BLaER1 (cell line): ENCODE measurements around the gene NTRK2.

Experiments
- H3K27ac ChIP-seq: shearing (Covaris generic); formaldehyde crosslinking; 2 replicates; pipeline ENCODE4 v1.8.1; 2022
- H3K27me3 ChIP-seq: shearing (Covaris generic); formaldehyde crosslinking; 2 replicates; pipeline ENCODE4 v1.8.1; 2022
- H3K36me3 ChIP-seq: shearing (Covaris generic); formaldehyde crosslinking; 2 replicates; pipeline ENCODE4 v1.8.1; 2022
- H3K4me1 ChIP-seq: shearing (Covaris generic); formaldehyde crosslinking; 2 replicates; pipeline ENCODE4 v1.8.1; 2022
- H3K4me2 ChIP-seq: shearing (Covaris generic); formaldehyde crosslinking; 2 replicates; pipeline ENCODE4 v1.8.1; 2022
- H3K4me3 ChIP-seq: shearing (Covaris generic); formaldehyde crosslinking; 2 replicates; pipeline ENCODE4 v1.8.1; 2022
- H3K9ac ChIP-seq: shearing (Covaris generic); formaldehyde crosslinking; 2 replicates; pipeline ENCODE4 v1.8.1; 2022
- H3K9me3 ChIP-seq: shearing (Covaris generic); formaldehyde crosslinking; 2 replicates; pipeline ENCODE4 v1.8.1; 2022
- H4K20me1 ChIP-seq: shearing (Covaris generic); formaldehyde crosslinking; 2 replicates; pipeline ENCODE4 v1.8.1; 2022
- Cebpa-rat ChIP-seq: shearing (Covaris generic); IDR thresholded peaks from 2 replicates; pipeline ENCODE4 v1.8.1; 2022

NTRK2 gene

GRCh38 chr9:84702471-84702870 lies 32.9 kb downstream of the NTRK2 start:
- H3K27me3 ChIP-seq = no peaks in the 10 kb centered on the region
- H3K4me2 ChIP-seq = no peak overlapping the region
- no peak for TF ChIP-seq Cebpa-rat
- H3K4me1 ChIP-seq = peaks cover 10% of the 10 kb centered on the region
- no peaks in the 10 kb centered on the region for H3K9me3 ChIP-seq
- no peaks in the 10 kb centered on the region for H3K36me3 ChIP-seq
- no peak overlapping the region for H3K9ac ChIP-seq
- H3K4me3 ChIP-seq = no peak overlapping the region
- H3K27ac ChIP-seq = no peak overlapping the region
- no peaks in the 10 kb centered on the region for H4K20me1 ChIP-seq

- Histone ChIP-seq H3K9me3 (no peaks in the 10 kb centered on the region), H3K4me1 (peaks cover 18% of the 10 kb centered on the region), H3K4me3 (no peak overlapping the region), H3K9ac (no peak overlapping the region), H4K20me1 (no peaks in the 10 kb centered on the region), H3K27me3 (no peaks in the 10 kb centered on the region), H3K4me2 (no peak overlapping the region), H3K27ac (no peak overlapping the region), H3K36me3 (no peaks in the 10 kb centered on the region)
- no peak for TF ChIP-seq Cebpa-rat
Observed at GRCh38 chr9:84703793-84704192, 34.3 kb downstream of the NTRK2 start.

- Histone ChIP-seq H3K4me1 (peaks cover 31% of the 10 kb centered on the region), H3K27ac (no peak overlapping the region), H3K4me2 (peak overlapping the region; percentile 18), H4K20me1 (no peaks in the 10 kb centered on the region), H3K9me3 (no peaks in the 10 kb centered on the region), H3K36me3 (no peaks in the 10 kb centered on the region), H3K27me3 (no peaks in the 10 kb centered on the region), H3K9ac (no peak overlapping the region), H3K4me3 (no peak overlapping the region)
- no peak for TF ChIP-seq Cebpa-rat
Observed at GRCh38 chr9:84705128-84705527, 35.6 kb downstream of the NTRK2 start.

- no peak for TF ChIP-seq Cebpa-rat
- Histone ChIP-seq H3K4me2 (peak overlapping the region; percentile 67), H3K27ac (no peak overlapping the region), H3K36me3 (no peaks in the 10 kb centered on the region), H3K4me1 (peaks cover 64% of the 10 kb centered on the region), H3K4me3 (no peak overlapping the region), H3K27me3 (no peaks in the 10 kb centered on the region), H3K9ac (no peak overlapping the region), H4K20me1 (peaks cover 4% of the 10 kb centered on the region; the same call in 1 of the 2 replicates), H3K9me3 (no peaks in the 10 kb centered on the region)
Observed at GRCh38 chr9:84708400-84708799, 38.9 kb downstream of the NTRK2 start.

- no peak for TF ChIP-seq Cebpa-rat
- Histone ChIP-seq H3K9me3 (no peaks in the 10 kb centered on the region), H3K27me3 (no peaks in the 10 kb centered on the region), H3K4me1 (peaks cover 65% of the 10 kb centered on the region), H3K4me2 (peak overlapping the region; percentile 67), H4K20me1 (peaks cover 4% of the 10 kb centered on the region; the same call in 1 of the 2 replicates), H3K27ac (no peak overlapping the region), H3K9ac (no peak overlapping the region), H3K4me3 (no peak overlapping the region), H3K36me3 (no peaks in the 10 kb centered on the region)
Observed at GRCh38 chr9:84709056-84709455, 39.5 kb downstream of the NTRK2 start.

GRCh38 chr9:84710701-84711397 lies 41.3 kb downstream of the NTRK2 start:
- Histone ChIP-seq H3K4me3 (no peak overlapping the region), H3K4me1 (peaks cover 55% of the 10 kb centered on the region), H3K27me3 (no peaks in the 10 kb centered on the region), H3K9me3 (no peaks in the 10 kb centered on the region), H3K9ac (no peak overlapping the region), H3K4me2 (peak overlapping the region; percentile 67; the same call in 1 of the 2 replicates), H3K36me3 (no peaks in the 10 kb centered on the region), H4K20me1 (peaks cover 4% of the 10 kb centered on the region; the same call in 1 of the 2 replicates), H3K27ac (no peak overlapping the region)
- no peak for TF ChIP-seq Cebpa-rat

- H3K27ac ChIP-seq = no peak overlapping the region
- H3K36me3 ChIP-seq = no peaks in the 10 kb centered on the region
- peak overlapping the region; percentile 67; the same call in 1 of the 2 replicates for H3K4me2 ChIP-seq
- H4K20me1 ChIP-seq = peaks cover 4% of the 10 kb centered on the region; the same call in 1 of the 2 replicates
- H3K4me1 ChIP-seq = peaks cover 55% of the 10 kb centered on the region
- TF ChIP-seq Cebpa-rat = no peak
- H3K9me3 ChIP-seq = no peaks in the 10 kb centered on the region
- H3K27me3 ChIP-seq = no peaks in the 10 kb centered on the region
- no peak overlapping the region for H3K9ac ChIP-seq
- no peak overlapping the region for H3K4me3 ChIP-seq
Observed at GRCh38 chr9:84711398-84711777, 41.9 kb downstream of the NTRK2 start.

GRCh38 chr9:84711936-84712335 lies 42.4 kb downstream of the NTRK2 start:
- no peak overlapping the region for H3K9ac ChIP-seq
- H3K27ac ChIP-seq = no peak overlapping the region
- peaks cover 55% of the 10 kb centered on the region for H3K4me1 ChIP-seq
- H3K27me3 ChIP-seq = no peaks in the 10 kb centered on the region
- no peak overlapping the region for H3K4me3 ChIP-seq
- no peaks in the 10 kb centered on the region for H3K36me3 ChIP-seq
- peaks cover 4% of the 10 kb centered on the region; the same call in 1 of the 2 replicates for H4K20me1 ChIP-seq
- TF ChIP-seq Cebpa-rat = no peak
- no peaks in the 10 kb centered on the region for H3K9me3 ChIP-seq
- H3K4me2 ChIP-seq = peak overlapping the region; percentile 67

- Histone ChIP-seq H3K4me2 (no peak overlapping the region), H3K4me3 (no peak overlapping the region), H3K4me1 (peaks cover 23% of the 10 kb centered on the region)
Observed at GRCh38 chr9:84716217-84716616, 46.7 kb downstream of the NTRK2 start.

GRCh38 chr9:84718476-84718875 lies 48.9 kb downstream of the NTRK2 start:
- Histone ChIP-seq H3K36me3 (no peaks in the 10 kb centered on the region), H3K4me2 (no peak overlapping the region), H3K9me3 (no peaks in the 10 kb centered on the region), H3K27me3 (no peaks in the 10 kb centered on the region), H3K9ac (no peak overlapping the region), H3K27ac (no peak overlapping the region), H4K20me1 (no peaks in the 10 kb centered on the region), H3K4me3 (no peak overlapping the region), H3K4me1 (0 out of 2 replicates have a peak, but pooled peaks cover under 1% of the 10 kb centered on the region)
- TF ChIP-seq Cebpa-rat = no peak

More at GRCh38 chr9:84716217-84716616, 46.7 kb downstream of the NTRK2 start:
- Histone ChIP-seq H4K20me1 (peaks cover 4% of the 10 kb centered on the region; the same call in 1 of the 2 replicates), H3K9ac (no peak overlapping the region), H3K36me3 (no peaks in the 10 kb centered on the region), H3K27ac (no peak overlapping the region), H3K27me3 (no peaks in the 10 kb centered on the region), H3K9me3 (no peaks in the 10 kb centered on the region)
- no peak for TF ChIP-seq Cebpa-rat
